Measurements from ENCODE around the gene GNAT3.

The GNAT3 gene

GRCh38 chr7:80414331-80414730 is 97.5 kb downstream of the GNAT3 start:
- no peak for DNase-seq

DNA sequence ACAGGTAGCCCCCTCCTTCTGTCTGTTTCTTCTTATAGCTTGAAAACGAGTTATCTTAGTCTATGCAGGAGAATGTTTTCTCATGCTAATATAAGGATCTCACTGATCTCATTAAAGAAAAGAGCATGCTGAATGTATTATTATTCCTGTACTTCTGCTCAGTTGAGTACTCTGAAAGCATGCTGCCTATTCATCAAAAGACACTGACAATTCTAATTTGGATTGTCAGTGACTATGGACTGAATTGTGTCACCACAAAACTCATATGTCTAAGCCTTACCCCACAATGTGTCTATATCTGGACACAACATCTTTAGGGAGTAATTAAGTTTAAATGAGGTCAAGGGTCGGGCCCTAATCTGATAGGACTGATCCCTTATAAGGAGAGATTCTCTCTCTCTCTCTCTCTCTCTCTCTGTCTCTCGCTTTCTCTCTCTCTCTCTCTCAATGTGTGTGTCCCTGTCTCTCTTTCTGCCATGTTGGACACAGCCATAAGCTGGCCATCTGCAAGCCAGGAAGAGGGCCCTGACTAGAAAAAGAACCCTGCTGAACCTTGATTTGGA is 98.4 kb downstream of the GNAT3 start:
- DNase-seq: no peak

DNA sequence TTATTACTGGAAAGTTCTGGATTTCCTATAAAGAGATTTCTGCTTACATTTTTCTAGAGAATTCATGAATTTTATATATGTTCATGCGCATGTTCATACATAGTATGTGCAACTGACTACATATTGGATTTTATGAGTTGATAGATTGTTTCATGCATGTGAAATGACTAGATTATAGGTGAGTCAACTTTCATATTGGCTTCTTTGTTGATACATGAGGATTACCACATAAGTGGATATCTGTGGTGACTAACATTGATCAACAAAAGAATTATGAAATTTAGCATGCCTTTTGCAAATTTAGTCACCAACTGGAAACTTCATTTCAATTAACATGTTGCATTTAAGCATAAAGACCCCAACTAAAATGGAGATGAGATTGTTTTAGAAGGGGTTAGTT is 99.0 kb downstream of the GNAT3 start:
- no peak for DNase-seq

DNA sequence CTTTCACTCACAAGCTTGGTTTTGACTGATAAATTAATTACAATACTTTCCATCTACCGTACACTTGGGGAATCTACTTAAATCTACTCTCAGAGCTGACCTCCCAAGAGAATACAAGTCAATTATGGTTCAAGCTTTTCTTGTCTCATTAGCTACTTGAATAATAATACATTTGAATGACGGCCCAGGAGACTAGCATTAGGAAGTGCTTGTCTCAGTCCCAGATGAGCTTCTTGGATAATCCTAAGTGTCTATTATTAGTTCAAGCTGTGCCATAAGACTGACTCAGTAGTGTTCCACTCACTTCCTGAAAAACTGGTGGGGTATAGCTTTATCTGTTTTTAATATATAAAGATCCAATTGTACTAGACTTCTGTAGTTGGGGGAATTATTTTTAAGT is 100.2 kb downstream of the GNAT3 start:
- no peak for DNase-seq

- DNase-seq: no peak
These were observed 101.8 kb downstream of the GNAT3 start for GRCh38 chr7:80410081-80410480.

Data from activated CD4-positive, alpha-beta T cell treated with anti-CD3 and anti-CD28 coated beads for 1 hour (primary cell).